ENCODE data around the gene TIFAB.

DNA sequence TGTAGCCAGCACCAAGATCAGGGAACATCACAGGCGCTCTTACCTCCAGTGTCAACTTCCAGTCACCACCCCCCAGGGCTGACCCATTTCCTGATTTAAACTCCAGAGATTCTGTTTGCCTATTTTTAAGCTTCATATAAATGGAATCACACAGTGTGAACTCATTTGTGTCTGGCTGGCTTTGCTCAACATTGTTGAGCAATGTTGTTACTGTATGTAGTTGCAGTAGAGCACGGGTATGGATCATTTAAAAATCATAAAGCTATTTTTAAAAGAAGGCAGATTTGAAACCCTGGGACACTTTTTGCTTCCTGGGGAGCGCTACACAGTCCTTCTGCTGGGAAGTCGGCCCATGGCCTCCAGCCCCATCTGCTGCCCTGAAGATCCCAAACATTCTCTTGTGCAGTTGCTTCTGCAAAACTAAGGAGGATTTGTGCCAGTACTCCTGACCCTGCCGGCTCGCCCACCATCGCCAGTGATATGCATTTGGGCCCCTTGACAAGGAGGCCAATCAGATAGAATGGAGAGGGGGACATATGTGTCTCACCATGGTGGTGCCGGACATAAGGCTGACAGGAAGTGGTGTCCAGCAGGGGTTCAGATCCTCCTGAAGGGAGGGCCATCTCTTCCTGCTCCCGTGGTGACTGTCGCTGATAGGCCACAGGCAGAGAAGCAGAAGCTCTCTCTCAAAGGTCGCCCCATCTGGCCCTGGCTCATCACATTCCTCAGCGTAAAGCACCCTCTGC lies 18.3 kb downstream of the TIFAB start:
- TF ChIP-seq, protein P1, sequence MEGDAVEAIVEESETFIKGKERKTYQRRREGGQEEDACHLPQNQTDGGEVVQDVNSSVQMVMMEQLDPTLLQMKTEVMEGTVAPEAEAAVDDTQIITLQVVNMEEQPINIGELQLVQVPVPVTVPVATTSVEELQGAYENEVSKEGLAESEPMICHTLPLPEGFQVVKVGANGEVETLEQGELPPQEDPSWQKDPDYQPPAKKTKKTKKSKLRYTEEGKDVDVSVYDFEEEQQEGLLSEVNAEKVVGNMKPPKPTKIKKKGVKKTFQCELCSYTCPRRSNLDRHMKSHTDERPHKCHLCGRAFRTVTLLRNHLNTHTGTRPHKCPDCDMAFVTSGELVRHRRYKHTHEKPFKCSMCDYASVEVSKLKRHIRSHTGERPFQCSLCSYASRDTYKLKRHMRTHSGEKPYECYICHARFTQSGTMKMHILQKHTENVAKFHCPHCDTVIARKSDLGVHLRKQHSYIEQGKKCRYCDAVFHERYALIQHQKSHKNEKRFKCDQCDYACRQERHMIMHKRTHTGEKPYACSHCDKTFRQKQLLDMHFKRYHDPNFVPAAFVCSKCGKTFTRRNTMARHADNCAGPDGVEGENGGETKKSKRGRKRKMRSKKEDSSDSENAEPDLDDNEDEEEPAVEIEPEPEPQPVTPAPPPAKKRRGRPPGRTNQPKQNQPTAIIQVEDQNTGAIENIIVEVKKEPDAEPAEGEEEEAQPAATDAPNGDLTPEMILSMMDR (IDR thresholded peaks at IDR 0.05), result no peak
- TF ChIP-seq POLR2AphosphoS5 (IDR thresholded peaks at IDR 0.05; ENCODE audit: low read depth, low read length) (no peak), TCF7L2 (IDR thresholded peaks at IDR 0.05; ENCODE audit: low read depth, low read length) (no peak), SIN3A (IDR thresholded peaks at IDR 0.05; ENCODE audit: borderline replicate concordance, insufficient read depth, low read depth, low read length) (no peak)
- TF ChIP-seq, protein P2, sequence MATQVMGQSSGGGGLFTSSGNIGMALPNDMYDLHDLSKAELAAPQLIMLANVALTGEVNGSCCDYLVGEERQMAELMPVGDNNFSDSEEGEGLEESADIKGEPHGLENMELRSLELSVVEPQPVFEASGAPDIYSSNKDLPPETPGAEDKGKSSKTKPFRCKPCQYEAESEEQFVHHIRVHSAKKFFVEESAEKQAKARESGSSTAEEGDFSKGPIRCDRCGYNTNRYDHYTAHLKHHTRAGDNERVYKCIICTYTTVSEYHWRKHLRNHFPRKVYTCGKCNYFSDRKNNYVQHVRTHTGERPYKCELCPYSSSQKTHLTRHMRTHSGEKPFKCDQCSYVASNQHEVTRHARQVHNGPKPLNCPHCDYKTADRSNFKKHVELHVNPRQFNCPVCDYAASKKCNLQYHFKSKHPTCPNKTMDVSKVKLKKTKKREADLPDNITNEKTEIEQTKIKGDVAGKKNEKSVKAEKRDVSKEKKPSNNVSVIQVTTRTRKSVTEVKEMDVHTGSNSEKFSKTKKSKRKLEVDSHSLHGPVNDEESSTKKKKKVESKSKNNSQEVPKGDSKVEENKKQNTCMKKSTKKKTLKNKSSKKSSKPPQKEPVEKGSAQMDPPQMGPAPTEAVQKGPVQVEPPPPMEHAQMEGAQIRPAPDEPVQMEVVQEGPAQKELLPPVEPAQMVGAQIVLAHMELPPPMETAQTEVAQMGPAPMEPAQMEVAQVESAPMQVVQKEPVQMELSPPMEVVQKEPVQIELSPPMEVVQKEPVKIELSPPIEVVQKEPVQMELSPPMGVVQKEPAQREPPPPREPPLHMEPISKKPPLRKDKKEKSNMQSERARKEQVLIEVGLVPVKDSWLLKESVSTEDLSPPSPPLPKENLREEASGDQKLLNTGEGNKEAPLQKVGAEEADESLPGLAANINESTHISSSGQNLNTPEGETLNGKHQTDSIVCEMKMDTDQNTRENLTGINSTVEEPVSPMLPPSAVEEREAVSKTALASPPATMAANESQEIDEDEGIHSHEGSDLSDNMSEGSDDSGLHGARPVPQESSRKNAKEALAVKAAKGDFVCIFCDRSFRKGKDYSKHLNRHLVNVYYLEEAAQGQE (IDR thresholded peaks at IDR 0.05; ENCODE audit: insufficient read depth in 1 of 2, low read depth in 2 of 2, low read length in 1 of 2), result no peak
